Endometrial microvascular endothelial cells (primary cell): ENCODE data around the gene PTPRN2. TPM values are rescaled to one million over a fixed set of nuclear protein-coding genes. Genes with fewer than 3 reads are reported as not detected.

ENCODE experiments used
- in situ Hi-C: cut with HindIII; loops from 2 replicates; pipeline ENCODE4 v1.10.0; 2017; ENCODE audit warnings: low sequenced_read_pairs, low pct_unique_long_range_greater_than_20kb; ENCODE audit errors: inconsistent ontology term
- total RNA-seq: library from RNA; depleted of rRNA; stranded (reverse); fragments of >200 nt; gene quantifications from one replicate; pipeline ENCODE4 v1.2.3, GENCODE V29; 2015; ENCODE audit errors: inconsistent ontology term

The PTPRN2 gene
- total RNA-seq, 1 donor from 2014 or later = 13.3 TPM

DNA sequence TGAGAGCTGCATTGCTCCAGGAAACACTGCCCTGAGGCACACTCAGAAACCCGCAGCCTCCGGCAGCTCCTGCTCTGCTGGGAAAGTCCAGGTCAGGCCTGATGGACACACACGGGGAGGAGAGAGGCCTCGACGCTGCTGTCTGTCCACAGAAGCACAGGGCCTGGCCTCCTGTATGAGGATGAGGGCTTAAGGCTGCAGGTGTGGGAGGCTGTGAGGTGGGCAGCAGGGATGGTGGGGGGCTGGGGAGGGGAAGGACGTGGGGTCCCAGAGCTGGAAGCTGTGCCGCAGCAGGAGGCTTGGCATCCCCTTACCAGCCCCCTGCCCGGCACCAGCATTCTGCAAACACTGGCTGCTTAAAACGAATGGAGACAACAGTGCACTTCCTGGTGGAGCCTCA is 1064.7 kb downstream of the PTPRN2 start:
- in situ Hi-C loops = no loop called here

- in situ Hi-C loops = no loop called here
These were observed 1065.4 kb downstream of the PTPRN2 start for GRCh38 chr7:157522189-157522588.

- in situ Hi-C loops = no loop called here
These were observed 1065.9 kb downstream of the PTPRN2 start for GRCh38 chr7:157521752-157522151.

GRCh38 chr7:157521061-157521731 is 1066.4 kb downstream of the PTPRN2 start:
- in situ Hi-C loops = no loop called here

- in situ Hi-C loops = no loop called here
These were observed 1067.4 kb downstream of the PTPRN2 start for GRCh38 chr7:157520249-157520648.

DNA sequence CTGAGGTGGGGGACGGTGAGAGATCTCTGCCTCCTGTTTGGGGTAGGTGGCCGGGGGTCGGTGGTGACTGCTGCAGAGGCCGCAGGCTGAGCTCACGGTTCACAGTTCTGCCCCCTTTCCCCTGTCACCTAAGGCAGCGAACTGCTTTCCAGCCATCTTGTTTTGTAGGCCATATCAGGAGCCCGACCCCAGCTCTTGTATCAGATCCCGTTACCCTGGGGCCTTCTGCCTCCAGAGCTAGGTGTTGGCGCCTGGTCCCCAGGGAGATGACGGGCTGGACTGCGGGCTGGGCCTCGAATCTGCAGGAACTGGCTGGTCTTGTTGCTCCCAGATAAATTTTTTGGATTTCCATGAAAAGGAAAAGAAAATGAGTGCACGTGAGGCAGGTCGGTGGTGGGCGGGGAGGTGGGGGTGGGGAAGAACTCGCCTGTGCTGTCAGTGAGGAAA is 1067.8 kb downstream of the PTPRN2 start:
- in situ Hi-C loops = no loop called here

- in situ Hi-C loops = no loop called here
These were observed 1068.4 kb downstream of the PTPRN2 start for GRCh38 chr7:157519246-157519645.

DNA sequence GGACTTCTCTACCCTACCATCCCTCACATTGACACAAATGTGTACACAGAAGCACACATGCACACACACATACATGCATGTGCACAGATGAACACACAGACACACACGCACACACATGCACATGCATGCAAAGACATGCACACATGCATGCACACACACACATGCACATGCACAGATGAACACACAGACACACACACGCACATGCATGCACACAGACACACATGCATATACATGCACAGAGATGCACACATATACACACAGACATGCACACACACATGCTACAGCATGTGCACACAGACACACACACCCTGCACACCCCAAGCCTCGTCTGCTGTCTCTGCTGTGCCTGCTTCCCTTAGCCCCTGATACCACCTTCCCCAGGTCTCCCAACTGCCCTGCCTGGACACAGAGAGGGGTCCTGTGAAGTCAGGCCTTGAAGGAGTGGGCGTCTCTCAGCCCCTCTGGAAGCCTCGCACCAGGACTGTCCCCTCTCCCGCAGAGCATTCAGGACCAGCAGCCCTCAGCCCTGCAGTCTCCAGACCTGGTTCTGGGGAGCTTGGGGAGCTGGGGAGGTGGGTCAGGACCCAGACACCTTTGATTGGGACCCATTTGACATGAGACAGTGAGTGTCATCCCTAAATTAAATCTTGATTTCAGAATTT is 1069.0 kb downstream of the PTPRN2 start:
- in situ Hi-C loops = no loop called here

GRCh38 chr7:157517782-157518513 is 1069.7 kb downstream of the PTPRN2 start:
- in situ Hi-C loops = no loop called here

GRCh38 chr7:157516911-157517781 is 1070.5 kb downstream of the PTPRN2 start:
- in situ Hi-C loops = no loop called here

GRCh38 chr7:157516311-157516710 is 1071.3 kb downstream of the PTPRN2 start:
- in situ Hi-C loops = no loop called here

GRCh38 chr7:157515342-157516041 is 1072.1 kb downstream of the PTPRN2 start:
- in situ Hi-C loops = no loop called here

DNA sequence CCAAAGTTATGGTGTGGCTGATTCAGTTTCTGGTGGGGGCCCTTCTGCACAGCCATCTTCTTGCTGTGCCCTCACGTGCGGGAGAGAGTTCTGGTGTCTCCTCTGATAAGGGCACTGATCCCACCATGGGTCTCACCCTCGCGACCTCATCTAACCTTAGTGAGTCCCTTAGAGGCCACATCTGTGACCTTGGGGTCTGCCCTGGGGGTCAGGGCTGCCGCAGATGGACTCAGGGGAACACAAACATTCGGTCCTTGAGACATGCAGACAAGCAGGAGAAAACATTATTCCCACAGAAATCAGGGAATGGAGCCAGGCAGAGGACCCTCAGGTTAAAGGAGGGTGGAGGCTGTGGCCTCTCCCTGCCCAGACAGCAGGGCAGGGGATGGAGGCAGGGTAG is 1072.9 kb downstream of the PTPRN2 start:
- in situ Hi-C loops = no loop called here

DNA sequence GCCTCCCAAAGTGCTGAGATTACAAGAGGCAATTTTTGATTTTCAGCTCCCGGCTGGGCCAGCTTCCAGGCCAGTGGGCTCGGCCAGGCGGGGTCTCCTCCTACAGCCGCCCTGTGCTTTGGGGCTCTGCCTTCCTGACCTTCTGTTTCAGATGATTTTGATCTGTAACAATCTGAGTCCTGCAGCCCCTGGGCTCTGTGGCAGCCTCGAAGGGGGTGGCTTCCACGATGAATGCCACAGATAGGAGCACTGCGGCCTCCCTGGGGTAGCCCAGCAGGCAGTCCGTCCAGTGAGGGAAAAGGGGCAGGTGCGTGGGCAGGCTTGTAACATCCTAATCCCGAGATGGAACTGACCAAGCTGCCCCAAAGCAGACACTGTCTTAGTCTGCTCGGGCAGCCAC is 1073.3 kb downstream of the PTPRN2 start:
- in situ Hi-C loops = no loop called here

DNA sequence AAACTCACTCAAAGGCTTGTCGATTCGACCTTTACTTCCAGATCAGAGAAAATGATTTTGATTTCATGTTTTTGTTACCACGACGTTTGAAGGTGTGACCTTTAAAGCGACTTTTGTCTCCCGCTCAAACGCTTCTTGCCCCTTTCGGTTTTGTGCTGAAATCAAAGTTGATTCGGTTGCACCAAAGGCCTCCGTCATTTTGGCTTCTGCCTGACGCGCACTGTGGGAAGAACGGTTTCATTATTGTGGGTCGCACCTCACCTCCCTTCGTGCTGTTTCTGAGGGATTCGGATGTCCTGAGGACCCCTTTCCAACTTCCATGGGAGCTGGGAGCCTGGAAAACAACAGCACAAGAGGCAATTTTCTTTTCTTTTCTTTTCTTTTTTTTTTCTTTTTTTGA is 1073.9 kb downstream of the PTPRN2 start:
- in situ Hi-C loops = no loop called here

DNA sequence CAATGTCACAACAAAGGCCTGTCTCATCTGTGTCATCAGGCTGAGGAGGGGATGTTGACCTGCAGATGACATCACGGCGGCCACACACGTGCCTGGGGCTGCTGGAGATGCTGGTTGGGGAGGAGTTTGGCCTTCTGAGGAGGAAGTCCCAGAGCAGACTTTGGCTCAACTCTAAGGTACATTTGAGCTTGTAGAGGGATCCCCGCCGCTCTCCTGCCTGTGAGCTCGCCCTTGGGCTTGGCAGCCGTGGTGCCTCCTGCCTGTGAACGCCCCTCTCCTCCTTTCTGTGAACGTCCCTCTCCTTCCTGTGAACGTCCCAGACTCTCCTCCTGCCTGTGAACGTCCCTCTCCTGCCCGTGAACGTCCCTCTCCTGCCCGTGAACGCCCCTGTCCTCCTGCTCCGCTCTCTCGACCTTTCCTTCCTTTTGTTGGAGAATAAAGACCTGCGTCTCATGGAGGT is 1074.4 kb downstream of the PTPRN2 start:
- in situ Hi-C loops = no loop called here

GRCh38 chr7:157509226-157509625 is 1078.4 kb downstream of the PTPRN2 start:
- in situ Hi-C loops = no loop called here

DNA sequence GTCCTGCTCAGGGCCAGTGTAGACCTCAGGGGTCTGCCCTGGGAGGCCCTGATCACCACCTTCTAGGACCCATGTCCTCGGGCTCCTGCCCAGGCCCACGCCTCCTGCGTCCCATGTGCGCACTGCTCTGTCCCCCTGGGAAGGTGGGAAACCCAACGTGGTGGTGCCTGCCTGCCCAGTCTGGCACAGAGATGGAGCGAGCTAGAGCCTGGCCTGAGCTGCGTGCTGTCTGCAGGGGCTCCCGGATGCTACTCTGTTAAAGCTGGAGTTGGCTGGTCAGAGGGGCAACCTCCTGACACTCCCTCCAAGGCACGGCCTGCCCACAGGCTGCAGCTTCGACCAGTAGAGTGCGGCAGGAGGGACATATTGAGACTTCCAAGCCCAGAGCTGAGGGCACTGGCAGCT is 1079.1 kb downstream of the PTPRN2 start:
- in situ Hi-C loops = no loop called here
